ENCODE data around the gene TNFRSF18.

Gene TNFRSF18

DNA sequence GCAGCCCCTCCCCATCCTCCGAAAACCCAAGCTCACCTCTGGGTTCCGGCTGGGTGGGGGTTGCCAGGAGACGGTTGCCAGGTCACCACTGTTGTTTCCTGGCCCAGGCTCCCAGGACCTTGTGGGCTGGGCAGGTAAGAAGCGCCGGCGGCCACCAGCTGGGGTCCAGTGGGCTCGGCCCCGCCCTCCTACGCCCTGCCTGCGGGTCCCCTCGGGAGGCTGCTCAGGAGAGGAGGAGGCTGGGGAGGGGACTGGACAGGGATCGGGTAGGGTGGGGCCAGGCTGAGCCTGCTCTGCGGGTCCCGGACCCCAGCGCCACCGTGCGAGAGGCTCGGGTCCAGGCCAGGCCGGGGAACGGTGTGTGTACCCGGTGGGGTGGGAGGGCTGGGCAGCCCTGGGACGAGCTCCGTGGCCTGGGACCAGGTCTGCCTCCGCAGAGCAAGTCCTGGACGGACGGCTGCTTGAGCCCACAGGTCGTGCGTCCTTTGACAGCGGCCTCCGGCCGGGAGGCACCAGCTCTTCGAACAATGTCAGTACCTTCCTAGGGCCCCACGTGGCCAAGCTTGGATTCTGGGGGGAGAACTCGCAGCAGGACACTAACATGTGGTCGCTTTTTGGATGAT, 32.5 kb downstream of the TNFRSF18 start, which contains the start of gene TTLL10:
Gene TTLL10, plus strand, starts transcription at position 88 of the 623 bp plus-strand sequence. CDS start 5,336 bp downstream, outside the sequence.
- DNase-seq: peak; percentile 17

DNA sequence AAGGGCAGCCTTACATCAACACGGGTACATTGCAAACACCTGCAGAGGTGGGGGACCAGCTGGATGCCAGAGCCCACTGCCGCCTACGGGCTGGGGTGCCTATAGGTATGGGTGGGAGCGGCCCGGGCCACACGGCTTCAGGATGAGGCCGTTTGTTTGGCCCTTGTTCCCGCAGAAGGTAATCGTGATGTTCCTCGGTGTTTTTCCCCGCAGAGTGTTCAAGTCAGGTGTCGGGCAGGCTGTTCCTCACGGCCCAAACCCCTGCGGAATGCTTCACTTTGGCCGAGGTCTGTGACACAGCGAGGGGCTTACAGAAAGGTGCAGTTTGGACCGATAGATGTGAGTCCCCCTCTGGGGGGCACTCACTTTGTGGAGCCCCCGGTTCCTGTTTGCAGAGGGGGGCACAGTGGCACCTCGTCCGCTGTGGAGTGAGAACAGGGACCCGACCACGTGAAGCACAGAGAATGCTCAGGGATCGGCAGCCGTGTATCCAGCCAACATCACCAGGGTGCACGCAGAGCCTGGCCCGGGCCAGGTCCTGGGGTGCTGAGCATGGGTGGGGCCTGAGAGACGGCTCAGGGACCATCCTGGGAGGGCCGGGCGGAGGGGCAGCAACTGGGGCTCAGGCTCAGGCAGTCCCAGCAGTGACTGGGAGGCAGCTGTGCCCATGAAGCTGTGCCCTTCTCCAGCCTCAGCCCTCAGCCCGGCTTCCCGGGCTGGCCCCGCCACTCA, 33.2 kb downstream of the TNFRSF18 start:
- DNase-seq: no peak

DNA sequence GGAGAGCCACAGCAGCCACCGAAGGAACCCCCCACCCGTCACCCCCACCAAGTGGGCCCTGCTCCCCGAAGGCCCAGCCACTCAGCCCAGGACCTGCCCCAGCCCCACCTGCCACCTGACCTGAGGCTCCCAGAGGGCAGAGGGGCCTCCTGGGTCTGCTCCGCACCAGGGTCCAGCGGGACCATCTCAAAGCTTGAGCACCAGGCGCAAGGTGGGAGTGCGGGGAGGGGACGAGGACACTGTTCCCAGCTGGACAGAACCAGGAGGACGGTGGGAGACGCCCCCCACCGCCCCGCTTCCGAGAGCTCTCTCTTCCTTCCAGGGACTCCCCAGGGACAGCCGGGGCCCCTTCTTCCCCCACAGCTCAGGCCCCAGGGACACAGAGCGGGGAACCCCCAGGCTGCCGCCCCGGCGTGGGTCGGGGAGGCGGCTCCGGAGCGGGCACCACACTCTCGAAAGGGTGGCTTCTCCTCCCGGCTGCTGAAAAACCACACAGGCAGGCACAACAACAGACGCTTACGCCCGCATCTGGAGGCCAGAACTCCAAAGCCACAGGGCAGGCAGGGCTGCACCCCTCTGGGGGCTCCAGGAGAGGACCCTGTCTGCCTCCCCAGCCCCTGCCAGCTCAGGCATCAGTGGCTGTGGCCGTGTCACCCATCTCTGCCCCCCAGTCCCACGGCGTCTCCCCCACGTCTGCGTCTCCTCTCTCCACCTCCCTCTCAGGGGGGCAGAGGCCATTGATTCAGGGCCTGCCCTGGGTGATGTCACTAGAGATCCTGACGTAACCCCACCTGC, 34.6 kb downstream of the TNFRSF18 start:
- DNase-seq: no peak

DNA sequence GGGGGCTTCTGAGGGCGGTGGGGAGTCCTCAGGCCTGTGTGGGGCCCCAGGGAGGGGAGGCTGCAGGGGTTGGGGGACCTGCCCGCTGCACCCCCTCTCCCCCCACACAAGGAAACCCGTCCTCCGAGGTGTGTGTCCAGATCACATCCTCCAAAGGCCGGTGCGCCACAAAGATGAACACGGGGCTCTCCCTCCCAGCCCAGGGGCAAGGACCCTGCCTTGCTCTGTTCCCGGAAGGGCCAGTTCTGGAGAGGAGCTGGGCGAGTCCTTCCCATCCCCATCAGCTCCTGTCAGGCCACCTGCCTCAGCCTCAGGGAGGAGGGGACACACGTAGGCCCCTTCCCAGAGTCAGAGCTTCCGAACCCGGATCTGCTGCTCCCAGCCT, 35.2 kb downstream of the TNFRSF18 start:
- DNase-seq: no peak

DNA sequence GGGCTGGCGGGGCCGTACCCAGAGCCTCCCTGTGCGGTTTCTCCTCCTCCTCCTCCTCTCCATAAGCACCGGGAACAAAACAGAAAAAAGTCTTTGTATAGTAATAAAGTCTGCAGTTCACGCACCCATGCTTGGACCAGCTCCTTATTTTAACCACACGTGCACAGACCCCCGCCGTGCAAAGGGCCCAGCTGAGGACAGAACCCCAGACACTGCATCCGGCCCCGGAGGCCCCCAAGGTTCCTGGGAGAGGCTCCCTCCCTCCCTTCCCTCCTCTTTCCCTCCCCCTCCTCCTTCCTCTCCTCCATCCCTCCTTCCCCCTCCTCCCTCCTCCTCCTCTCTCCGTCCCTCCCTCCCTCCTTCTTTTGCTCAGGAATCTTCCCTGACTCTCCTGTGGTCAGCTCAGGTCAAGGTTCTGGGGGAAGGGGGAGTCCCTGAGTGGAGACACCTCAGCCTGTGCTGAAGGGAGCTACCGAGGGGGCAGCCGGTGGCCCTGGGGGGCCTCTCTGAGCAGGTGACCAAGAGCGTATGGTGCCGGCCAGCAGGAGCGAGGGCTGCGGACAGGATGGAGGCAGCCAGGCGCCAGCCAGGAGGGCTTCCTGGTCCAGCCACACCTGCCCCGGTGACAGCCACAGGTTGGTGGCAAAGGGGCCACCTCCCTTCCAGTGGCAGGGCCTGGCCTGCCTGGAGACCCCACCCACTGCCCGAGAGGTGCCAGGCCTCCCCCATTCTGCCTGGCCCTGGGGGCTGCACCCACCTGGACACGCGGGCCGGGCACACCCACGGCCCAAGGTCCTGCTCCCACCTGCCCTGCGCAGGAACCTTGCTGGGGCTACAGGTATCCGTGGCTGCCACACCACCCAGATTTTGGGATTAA, 35.9 kb downstream of the TNFRSF18 start:
- DNase-seq: no peak

DNA sequence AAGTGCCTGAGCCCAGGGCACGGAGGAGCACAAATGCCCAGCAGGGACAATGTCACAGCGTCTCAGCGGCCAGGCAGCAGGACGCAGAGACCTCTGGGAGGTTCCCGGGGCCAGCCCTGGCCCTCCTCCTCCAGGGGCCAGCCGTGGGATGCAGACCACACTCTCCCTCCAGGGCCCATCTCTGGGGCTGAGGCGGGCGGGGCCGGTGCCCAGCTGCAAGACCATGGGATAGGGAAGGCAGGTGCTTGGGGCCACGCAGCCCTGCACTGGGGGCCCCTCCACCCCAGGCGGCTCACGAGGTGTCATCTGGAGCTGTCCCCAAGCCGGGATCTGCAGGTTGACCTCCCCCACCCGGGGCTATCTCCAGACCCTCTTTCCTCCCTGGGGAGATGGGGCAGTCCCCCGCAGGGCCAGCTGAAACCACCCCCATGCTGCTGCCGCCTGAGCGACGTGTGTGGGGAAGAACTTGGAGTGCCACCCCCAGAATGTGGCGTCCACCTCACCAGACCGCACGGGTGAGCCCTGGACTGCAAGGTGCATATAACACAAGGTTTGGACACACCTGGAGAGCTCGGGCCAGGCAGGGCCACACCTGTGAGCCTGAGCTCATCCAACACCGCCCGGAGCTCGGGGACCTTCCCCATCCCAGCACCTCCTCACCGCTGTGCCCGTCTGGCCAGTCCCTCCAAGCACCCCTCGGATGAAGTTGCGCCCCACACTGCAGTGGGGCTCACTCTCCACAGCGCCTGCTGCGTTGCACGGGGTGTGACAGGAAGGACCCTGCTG, 36.8 kb downstream of the TNFRSF18 start:
- no peak for DNase-seq

DNA sequence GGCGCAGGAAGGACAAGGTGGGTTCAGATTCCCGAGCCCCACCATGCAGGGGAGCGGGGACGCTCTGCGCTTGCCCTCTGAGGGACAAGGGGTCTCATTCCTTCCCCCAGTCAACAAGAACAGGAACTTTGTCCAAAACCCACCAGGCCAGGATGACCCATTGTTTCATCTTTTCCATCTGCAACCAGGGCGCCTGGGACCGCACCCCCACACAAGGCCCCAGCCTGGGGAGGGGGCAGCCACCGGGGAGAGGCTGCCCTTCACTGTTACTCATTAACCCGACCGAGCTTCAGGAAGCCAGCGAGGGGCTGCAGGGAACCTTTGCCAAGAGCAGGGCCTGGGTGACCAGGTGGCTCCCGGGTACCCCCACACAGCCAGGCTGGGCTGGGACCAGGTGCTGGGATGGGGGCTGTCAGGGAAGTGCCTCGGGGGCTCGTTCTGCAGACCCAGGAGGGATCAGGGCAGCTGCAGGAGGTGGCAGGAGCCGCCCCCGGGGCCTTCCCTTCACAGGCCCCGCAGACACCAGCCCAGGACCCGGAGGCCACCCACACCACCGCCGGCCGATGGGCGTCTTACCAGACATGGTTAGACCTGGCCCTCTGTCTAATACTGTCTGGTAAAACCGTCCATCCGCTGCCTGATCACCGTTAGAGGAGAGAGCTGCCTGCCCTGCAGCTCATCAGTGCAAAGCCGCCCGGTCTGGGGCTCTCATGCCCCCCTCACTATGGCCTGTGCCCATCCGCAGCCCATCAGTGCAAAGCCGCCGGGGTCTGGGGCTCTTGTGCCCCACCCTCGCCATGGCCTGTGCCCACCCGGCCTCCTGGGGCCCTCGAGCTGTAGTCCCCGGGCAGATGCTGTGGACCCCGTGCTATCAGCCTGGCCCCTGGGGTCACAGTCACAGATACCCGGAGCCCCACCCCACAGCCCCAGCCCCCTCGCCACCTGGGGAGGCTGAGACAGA, 37.7 kb downstream of the TNFRSF18 start:
- no peak for DNase-seq

DNA sequence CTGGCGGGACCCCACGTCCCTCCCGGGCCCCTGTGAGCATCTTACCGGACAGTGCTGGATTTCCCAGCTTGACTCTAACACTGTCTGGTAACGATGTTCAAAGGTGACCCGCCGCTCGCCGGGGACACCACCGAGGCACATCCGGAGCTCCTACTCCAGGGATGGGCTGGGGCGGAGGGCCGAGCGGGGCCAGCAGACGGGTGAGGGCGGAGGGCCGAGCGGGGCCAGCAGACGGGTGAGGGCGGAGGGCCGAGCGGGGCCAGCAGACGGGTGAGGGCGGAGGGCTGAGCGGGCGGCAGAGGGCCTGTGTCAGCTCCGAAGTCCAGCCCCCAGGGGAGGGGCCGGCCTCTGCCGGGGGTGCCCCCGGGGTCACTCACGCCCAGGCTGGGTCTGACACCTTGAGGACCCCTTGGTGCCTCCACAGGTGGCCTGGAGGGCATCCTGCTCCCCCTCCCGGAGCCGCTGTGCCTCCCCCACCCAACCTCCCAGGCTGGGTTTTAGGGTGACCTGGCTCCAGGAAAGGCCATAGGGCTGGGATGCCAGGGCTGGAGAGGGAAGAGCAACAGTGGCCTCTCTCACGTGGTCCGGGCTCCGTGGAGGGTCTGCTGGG, 38.4 kb downstream of the TNFRSF18 start:
- DNase-seq: no peak

DNA sequence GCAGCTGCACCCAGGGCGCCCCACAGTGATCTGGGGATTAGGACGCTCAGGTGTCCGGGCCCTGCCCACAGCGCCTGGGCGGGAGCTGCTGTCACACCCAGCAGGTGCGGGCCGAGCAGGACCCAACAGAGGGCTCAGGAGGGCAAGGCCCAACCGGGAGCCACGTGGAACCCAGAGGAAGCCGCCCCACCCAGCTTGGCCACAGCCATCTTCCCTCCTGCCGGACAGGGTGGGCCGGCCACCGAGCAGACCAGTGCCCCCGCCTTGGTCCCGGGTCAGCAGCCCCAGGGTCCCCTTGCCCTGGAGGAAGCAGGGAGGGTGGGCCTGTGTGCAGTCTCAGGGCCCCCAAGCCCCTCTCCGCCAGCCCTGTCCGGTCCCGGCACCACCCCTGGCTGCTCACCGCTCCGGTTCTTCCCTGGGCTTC, 39.0 kb downstream of the TNFRSF18 start:
- no peak for DNase-seq

DNA sequence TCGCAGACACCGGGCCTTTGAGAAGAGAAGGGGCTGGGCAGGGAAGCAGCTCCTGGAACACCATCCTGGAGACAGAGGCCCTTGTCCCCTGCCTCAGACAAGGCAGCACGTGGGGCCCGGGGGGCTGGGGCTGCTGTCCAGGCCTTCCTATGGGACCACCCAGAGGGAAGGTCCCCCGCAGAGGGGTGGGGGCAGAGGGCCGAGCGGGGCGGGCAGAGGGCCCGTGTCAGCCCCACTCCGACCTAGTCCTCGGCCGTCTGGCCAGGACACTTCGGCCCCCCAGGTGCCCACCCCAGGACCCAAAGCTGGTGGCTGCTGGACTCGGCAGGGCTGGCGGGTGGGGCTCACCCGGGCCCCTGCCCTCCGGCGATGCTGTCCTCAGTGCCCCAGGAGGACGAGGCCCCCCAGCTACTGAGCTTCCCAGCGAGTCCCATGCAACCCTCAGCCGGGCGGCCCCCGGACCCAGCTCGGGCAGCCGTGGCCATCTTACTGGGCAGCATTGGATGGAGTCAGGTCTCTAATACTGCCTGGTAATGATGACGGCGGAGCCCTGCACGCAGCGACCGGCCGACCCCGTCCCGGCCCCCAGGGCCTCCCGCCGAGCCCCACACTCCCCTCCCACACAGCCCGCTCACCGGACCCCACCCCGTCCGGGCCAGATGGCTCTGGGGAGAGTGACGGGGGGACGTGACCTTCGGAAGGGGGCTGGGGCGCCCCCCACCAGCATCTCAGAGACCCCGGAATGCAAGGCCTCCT, 39.6 kb downstream of the TNFRSF18 start:
- no peak for DNase-seq

DNA sequence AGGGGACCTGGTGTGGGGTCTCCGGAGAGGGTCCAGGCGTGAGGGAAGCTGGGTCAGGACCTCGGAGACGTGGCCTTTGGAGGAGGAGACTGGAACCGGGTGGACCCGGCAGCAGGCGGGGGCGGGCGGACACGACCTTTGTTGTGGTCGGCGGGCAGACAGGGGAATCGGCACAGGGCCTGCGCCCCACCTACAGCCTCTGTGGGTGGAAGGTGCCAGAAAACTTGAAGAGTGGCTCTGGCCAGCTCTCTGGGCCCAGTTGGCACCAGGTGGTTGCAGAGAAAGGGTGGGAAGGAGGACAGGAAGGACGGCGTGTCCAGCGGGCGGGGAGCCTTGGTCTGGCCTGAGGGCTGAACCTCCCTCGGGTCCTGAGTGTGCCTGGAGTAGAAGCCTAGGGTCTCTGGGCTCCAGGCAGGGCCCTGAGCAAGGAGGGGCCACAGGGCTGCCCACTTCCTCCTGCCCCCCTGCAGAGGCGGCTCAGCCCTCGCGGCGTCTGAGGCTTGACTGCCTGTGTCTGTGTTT, 40.4 kb downstream of the TNFRSF18 start:
- DNase-seq: no peak

DNA sequence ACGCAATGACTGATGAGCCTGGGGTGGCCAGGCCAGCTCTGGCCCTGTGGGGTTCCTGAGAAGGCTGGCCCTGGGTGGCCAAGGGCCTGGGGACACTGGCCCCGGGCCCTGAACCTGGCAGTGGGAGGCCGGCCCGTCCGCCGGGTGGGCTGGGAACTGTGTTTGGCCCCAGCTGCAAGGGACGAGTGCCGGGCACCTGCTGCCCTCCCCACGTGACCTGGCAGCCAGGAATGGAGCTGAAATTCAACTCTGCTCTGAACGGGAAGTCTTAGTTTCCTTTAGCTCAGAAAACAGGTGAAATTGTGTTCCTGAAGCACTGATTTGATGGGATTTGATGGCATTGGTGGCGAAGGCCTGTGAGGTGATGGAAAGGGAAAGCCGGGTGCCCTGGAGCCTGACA, 40.9 kb downstream of the TNFRSF18 start:
- no peak for DNase-seq

DNA sequence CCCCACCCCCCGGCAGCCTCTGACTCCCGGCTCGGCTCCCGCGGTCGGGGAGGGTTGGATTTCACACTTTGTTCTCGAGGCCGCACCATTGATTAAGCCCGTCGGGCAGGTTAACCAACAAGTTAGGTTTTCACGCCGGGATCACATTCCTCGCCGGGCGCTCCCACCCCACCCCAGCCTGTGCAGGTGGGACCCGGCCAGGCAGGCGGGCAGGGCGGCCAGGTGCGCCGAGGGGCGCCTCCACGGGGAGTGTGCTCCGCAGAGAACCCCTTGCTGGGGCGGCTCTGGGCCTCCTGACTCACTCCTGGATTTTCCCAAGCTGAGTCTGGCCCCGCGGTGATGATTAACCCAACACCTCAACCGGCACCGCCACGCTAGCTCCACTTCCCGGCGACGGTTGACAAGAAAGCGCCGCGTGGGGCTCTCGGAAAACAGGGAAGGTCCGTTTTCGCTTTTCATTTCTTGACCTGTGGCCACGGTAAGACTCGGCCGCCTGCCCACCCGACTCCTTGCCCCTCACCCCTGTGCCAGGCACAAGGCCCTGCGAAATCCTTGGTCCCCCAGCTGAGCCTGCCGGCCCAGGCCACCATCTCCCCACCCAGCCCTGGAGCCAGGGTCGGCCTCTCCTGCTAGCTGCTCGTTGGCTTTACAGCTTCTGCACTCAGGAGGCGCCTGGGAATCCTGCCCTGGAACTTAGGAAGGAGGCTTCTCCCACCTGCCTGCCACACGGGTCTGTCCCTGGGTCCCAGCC, 41.5 kb downstream of the TNFRSF18 start:
- peak; percentile 32 for DNase-seq

DNA sequence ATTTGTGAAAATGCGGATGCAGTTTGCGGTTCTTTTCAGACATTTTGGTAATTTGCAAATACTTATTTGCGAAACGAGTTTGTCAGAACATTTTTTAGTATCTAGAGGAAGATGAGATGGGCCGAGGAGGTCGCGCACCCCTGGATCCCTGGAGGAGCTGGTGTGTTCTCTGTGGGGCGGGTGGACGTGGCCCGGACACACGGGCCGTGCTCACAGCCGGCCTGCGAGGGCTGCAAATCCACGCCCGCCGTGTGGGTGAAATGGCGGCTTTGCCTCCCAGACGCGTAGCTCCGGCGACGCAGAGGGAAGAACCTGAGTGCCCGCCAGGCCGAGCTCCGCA, 42.1 kb downstream of the TNFRSF18 start:
- DNase-seq: no peak

DNA sequence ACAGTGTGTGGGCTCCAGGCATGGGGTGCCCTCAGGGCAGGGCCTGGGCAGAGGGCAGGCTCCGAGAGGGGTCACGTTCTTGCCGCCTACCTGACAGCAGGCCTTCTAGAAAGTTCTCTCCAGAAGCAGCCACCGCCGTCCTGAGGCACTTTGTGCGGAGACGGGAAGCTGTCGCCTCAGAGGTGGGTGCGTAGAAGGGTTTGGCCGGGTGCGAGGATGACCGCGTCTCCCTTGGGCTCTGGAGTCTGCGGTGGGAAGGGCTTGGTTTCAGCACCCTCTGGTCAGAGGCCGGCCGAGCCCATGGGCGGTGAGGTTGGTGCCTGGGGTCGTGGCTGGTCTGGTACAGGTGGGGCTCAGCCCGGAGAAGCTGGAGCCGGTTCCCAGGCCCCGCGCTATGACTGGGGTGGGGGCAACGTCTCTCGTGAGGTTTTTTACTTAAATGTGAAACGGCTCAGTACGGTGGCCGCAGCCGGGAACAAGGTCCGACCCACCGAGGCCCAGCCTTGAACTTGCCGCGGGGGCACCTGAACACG, 42.8 kb downstream of the TNFRSF18 start:
- DNase-seq: no peak

DNA sequence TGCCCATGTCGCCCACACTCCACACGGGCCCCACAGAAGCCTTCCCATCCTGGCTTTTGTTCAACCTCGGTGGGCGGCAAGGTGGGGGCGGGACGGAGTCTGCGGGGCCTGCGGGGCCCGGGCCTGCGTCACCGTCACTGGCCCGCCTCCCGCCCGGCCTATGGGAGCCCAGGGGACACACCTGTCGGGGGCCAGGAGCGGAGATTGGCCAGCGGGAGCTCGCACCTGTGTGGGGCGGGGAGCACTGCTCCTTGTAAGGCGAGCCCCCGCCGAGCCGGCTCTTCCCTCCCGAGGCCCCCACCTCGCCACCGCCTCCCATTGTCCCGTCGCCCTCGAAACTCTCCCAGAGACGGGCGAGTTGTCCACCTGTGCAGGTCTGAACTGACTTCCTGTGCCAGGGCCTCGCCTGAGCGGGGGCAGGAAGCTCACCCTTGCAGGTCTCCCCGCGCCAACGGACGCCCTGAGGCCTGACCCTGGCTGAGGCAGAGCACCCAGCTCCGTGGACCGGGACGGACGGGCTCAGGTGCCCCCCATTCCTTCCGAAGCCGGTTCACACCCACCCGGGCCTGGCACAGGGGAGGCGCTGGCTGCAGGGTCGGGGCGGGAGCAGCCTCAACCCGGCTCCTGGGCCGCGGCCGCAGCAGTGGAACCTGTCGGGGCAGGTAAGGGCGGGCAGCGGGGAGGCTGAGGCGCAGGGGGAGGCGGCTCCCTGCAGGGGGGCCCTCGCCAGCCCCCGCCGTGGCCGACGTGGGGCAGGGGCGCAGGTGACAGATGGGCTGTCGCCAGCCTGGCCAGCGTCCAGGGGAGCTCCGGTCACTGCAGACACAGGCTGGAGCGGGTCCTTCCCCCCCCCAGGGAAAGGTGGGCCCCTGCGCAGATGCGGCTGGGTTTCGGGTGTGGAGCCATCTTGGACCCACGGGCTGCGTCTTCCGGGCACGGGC, 43.5 kb downstream of the TNFRSF18 start:
- peak; percentile 93 for DNase-seq

DNA sequence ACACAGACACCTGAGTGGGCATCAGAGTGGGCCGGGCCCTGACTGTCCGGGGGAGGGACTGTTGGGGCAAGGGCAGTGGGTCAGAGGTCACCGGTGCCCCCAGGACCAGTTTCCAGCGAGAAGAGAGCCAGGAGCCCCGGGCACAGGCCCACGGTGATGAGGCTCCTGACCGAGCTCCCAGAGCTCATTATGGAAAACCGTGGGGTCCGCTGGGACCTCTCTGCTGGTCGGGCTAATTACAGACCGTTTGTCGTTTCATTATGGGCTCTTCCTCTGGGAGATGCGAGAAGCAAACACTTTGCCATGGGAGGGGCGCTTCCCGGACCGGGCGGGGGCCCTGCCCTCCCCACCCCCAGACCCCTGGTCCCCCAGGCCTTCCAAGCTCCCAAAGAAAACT, 44.7 kb downstream of the TNFRSF18 start:
- DNase-seq: peak; percentile 25
